ENCODE data around the gene LRCH4. TPM values are rescaled to one million over a fixed set of nuclear protein-coding genes. Genes with fewer than 3 reads are reported as not detected.

Gene LRCH4
- total RNA-seq, 2 donors from 2014 or later, result 59.0 to 65.4 TPM

DNA sequence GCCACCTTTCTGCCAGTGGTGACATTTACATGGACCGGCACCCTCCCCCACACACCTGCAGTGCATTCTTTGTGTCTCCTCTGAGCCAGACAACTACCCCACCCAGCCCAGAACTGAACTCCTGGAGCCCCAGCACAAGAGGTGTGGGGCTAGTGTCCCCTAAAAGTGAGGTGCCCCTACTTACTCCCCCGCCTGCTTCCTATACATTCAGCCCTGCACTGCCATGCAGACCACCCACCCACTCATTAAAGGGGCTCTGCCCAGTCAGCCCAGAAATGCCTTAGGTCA is 14.2 kb downstream of the LRCH4 start:
- no peak overlapping the region for H3K27ac ChIP-seq
- no peaks in the 10 kb centered on the region for H3K9me3 ChIP-seq
- H3K4me1 ChIP-seq, result peaks cover 7% of the 10 kb centered on the region
- H3K4me3 ChIP-seq, result no peak overlapping the region
- H3K9ac ChIP-seq (ENCODE audit: low read depth in 2 of 2, low read length in 2 of 2), result no peak overlapping the region
- intact Hi-C loops (cut with DNase I), result no loop called here
- H3K27me3 ChIP-seq, result no peaks in the 10 kb centered on the region
- TF ChIP-seq, protein P1, sequence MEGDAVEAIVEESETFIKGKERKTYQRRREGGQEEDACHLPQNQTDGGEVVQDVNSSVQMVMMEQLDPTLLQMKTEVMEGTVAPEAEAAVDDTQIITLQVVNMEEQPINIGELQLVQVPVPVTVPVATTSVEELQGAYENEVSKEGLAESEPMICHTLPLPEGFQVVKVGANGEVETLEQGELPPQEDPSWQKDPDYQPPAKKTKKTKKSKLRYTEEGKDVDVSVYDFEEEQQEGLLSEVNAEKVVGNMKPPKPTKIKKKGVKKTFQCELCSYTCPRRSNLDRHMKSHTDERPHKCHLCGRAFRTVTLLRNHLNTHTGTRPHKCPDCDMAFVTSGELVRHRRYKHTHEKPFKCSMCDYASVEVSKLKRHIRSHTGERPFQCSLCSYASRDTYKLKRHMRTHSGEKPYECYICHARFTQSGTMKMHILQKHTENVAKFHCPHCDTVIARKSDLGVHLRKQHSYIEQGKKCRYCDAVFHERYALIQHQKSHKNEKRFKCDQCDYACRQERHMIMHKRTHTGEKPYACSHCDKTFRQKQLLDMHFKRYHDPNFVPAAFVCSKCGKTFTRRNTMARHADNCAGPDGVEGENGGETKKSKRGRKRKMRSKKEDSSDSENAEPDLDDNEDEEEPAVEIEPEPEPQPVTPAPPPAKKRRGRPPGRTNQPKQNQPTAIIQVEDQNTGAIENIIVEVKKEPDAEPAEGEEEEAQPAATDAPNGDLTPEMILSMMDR (IDR thresholded peaks at IDR 0.05), result no peak
- no peaks in the 10 kb centered on the region for H3K36me3 ChIP-seq
- DNase-seq, result no peak

DNA sequence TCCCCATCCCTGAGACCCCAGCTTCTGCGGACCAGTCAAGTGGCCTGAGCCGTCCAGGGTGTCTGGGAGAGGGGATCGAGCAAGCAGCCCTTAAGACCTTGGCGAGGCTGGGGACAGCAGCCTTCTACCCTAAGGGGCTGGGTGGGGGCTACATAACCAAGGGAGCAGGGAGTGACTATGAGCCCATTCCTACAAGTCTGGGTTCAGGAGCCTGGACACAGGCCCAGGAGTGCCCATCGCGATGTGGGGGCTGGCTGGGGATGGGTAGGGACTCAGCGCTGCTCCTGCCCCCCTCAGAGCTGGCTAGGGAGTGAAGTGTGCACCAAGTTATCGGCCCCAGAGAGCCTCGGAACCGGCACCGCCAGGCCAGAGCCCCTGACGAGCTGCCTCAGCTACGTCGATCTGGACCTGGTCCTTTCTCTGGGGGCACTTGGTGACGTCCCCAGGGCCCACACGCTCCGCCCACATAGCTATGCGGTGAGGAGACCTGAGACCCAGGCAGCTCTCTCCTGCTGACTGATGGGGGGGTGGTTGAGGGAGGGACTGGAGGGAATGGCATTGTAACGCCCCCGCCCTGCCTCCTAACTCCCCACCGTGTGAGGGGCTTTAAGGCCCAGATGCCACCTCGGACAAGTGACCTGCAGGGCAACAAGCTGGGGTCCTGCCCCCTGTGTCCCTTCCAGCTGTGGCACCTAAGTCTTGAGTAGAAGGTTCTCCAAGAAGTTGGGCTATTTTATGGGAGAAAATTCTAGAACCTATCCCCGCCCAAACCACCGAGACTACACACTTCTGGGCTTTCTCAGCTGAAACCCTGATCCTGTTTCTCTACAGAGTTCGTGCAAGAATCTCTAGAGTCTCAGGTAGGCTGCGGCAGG is 14.7 kb downstream of the LRCH4 start:
- Histone ChIP-seq H3K9ac (ENCODE audit: low read depth in 2 of 2, low read length in 2 of 2) (no peak overlapping the region), H3K27me3 (no peaks in the 10 kb centered on the region), H3K4me1 (peaks cover 7% of the 10 kb centered on the region), H3K4me3 (no peak overlapping the region), H3K27ac (no peak overlapping the region), H3K36me3 (no peaks in the 10 kb centered on the region), H3K9me3 (no peaks in the 10 kb centered on the region)
- intact Hi-C loops (cut with DNase I), result no loop called here
- TF ChIP-seq, protein P1 (IDR thresholded peaks at IDR 0.05), result no peak
- DNase-seq, result no peak

DNA sequence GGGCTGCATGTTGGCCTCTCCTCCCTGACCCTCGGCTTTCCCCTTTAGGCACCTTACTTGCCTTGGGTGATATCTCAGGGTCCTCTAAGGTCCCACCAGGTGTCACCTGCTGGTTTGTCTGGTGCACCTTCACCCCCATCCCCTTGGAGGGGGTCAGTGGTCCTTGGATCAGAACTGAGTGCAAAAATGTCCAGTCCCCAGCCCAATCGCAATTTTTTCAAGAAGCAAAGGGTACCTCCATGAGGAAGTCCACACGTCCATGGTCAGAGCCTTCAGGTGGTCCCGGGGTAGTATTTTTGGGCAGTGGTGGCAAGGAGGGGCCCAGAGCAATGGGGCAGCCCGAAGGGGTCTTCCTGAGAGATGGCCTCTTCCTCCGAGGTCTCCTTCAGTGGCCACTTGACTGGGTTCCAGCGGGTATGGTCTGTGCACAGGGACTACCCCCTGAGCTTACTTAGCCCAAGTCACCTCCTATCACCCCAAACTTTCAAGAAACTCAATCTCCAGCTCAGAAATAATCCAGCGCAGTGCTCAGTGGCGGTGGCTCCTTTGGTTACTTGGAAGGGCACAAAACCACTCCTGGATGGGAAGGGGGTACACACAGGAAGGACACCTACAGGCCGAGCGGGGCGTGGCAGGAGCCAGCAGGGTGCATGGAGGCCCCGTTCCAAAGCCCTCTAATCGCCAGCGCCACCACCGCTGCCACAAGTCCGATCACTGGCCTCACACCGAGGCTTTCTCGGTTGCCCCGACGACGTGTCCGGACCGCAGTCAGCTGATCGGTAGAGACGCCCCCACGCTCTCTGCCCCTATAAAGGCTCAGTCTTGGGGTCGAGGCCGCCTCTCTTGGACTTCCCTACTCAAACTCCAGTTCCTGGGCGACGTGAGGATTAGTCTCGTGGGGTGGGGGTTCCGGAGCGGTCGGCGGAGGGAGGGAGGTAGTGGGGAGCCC is 16.8 kb downstream of the LRCH4 start:
- H3K27ac ChIP-seq, result no peak overlapping the region
- DNase-seq, result peak; percentile 79
- H3K36me3 ChIP-seq, result no peaks in the 10 kb centered on the region
- H3K4me1 ChIP-seq, result peaks cover 7% of the 10 kb centered on the region
- peak overlapping the region; percentile 46 to 74 for H3K9ac ChIP-seq (ENCODE audit: low read depth in 2 of 2, low read length in 2 of 2)
- intact Hi-C loops (cut with DNase I), result no loop called here
- TF ChIP-seq, protein P1 (IDR thresholded peaks at IDR 0.05), result peak; percentile 38
- no peaks in the 10 kb centered on the region for H3K9me3 ChIP-seq
- no peak overlapping the region for H3K4me3 ChIP-seq
- no peaks in the 10 kb centered on the region for H3K27me3 ChIP-seq

DNA sequence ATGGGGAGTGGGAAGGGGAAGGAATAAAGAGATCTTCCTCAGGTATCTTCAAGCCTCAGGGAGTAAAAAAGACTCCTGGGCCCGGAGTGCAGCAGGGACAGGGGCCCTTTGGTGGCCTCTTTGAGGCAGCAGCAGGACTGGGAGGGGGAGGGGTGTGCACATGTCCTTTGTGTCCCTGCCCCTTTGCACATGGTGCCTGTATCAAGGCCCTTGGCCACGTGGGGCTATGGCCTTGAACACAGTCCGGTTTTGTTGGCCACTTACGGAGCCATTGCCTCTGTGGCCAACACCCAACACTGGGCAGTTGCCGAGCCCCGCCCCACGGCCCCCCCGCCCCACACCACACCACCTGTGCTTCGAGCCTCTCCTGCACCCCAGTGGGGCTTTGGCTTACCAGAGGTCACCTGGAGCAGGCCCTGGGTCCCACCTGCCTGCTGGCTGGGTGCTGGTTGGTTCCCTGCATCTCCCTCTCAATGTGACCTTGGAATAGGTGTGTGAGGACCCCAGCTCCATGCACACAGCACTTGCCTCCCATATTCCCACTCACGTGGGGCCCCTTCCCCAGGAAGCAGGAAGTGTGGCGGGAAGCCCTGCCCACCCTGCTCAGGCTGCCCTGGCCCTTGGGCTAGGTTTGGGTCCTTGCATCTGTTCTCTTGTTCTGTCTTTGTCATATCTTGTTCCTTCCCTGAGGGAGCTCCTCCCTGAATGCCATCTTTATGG is 17.6 kb downstream of the LRCH4 start:
- no peaks in the 10 kb centered on the region for H3K9me3 ChIP-seq
- H3K4me1 ChIP-seq, result peaks cover 7% of the 10 kb centered on the region
- H3K36me3 ChIP-seq, result no peaks in the 10 kb centered on the region
- TF ChIP-seq, protein P1 (IDR thresholded peaks at IDR 0.05), result no peak
- H3K4me3 ChIP-seq, result no peak overlapping the region
- H3K9ac ChIP-seq (ENCODE audit: low read depth in 2 of 2, low read length in 2 of 2), result peak overlapping the region in 1 of 2 donors; percentile 26
- H3K27me3 ChIP-seq, result no peaks in the 10 kb centered on the region
- peak; percentile 74 for DNase-seq
- H3K27ac ChIP-seq, result no peak overlapping the region
- intact Hi-C loops (cut with DNase I), result no loop called here

DNA sequence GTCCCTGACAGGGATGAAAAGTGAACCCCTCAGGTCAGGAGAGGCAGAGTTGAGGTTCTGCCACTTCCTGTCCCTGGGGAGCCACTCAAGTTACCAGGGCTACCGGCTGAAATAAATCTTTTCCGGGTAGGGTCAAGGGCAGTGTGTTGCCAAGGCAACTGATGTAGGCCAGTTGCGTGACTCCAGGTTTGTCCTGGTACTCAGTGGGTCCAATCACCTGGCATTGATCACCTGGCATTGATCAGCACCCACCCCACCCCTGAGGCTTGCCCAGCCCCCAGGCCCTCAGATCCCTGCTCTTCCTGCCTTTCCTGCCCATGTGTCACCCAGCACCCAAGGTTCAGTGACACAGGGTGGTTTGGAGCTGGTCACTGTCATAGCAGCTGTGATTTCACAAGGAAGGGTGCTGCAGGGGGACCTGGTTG is 18.2 kb downstream of the LRCH4 start:
- TF ChIP-seq, protein P1 (IDR thresholded peaks at IDR 0.05), result no peak
- peaks cover 7% of the 10 kb centered on the region for H3K4me1 ChIP-seq
- H3K36me3 ChIP-seq, result no peaks in the 10 kb centered on the region
- intact Hi-C loops (cut with DNase I), result no loop called here
- DNase-seq, result no peak
- no peaks in the 10 kb centered on the region for H3K27me3 ChIP-seq
- no peaks in the 10 kb centered on the region for H3K9me3 ChIP-seq
- peak overlapping the region in 1 of 2 donors; percentile 26 for H3K9ac ChIP-seq (ENCODE audit: low read depth in 2 of 2, low read length in 2 of 2)
- no peak overlapping the region for H3K27ac ChIP-seq
- H3K4me3 ChIP-seq, result no peak overlapping the region
